Measurements from ENCODE around the gene EMC8. TPM values are rescaled to one million over a fixed set of nuclear protein-coding genes. Genes with fewer than 3 reads are reported as not detected.

Gene EMC8
- total RNA-seq, 1 donor from 2014 or later: 8.9 TPM

- no peak overlapping the region for H3K4me3 ChIP-seq (ENCODE audit: low read length in 3 of 3)
- H3K4me1 ChIP-seq (ENCODE audit: control insufficient read depth in 3 of 3, insufficient read depth in 3 of 3, low read length in 3 of 3): peaks cover 9 to 11% (median 11%) of the 10 kb centered on the region in 3 donors
- H3K27ac ChIP-seq (ENCODE audit: low read depth, low read length): no peak overlapping the region
- no peaks in the 10 kb centered on the region for H3K9me3 ChIP-seq (ENCODE audit: control insufficient read depth in 3 of 3, low read length in 3 of 3)
- peaks cover 15 to 28% (median 18%) of the 10 kb centered on the region in 3 donors for H3K27me3 ChIP-seq (ENCODE audit: control insufficient read depth in 3 of 3, insufficient read depth in 3 of 3, low read length in 3 of 3)
- H3K9ac ChIP-seq (ENCODE audit: low read depth in 1 of 3, low read length in 3 of 3): no peak overlapping the region
- H3K36me3 ChIP-seq (ENCODE audit: control insufficient read depth in 3 of 3, insufficient read depth in 3 of 3, low read length in 3 of 3): no peaks in the 10 kb centered on the region
Observed at GRCh38 chr16:85752511-85753420, 46.6 kb downstream of the EMC8 start.

- peaks cover 9 to 11% (median 11%) of the 10 kb centered on the region in 3 donors for H3K4me1 ChIP-seq (ENCODE audit: control insufficient read depth in 3 of 3, insufficient read depth in 3 of 3, low read length in 3 of 3)
- H3K27me3 ChIP-seq (ENCODE audit: control insufficient read depth in 3 of 3, insufficient read depth in 3 of 3, low read length in 3 of 3): peaks cover 15 to 28% (median 21%) of the 10 kb centered on the region in 3 donors
- no peak overlapping the region for H3K4me3 ChIP-seq (ENCODE audit: low read length in 3 of 3)
Observed at GRCh38 chr16:85751698-85752501, 47.4 kb downstream of the EMC8 start.

GRCh38 chr16:85750827-85751697, 48.3 kb downstream of the EMC8 start, which contains the start of gene C16orf74:
Gene C16orf74 (minus strand): TSS chr16:85751096. CDS start chr16:85735217, 15,879 bp downstream.
- peak within 1 kb of the TSS; percentile 41 to 54 (median 49) for H3K4me3 ChIP-seq (ENCODE audit: low read length in 3 of 3)
- H3K4me1 ChIP-seq (ENCODE audit: control insufficient read depth in 3 of 3, insufficient read depth in 3 of 3, low read length in 3 of 3): peaks cover 9 to 11% (median 11%) of the 10 kb centered on the region in 3 donors
- H3K36me3 ChIP-seq (ENCODE audit: control insufficient read depth in 3 of 3, insufficient read depth in 3 of 3, low read length in 3 of 3): no peaks in the 10 kb centered on the region
- no peaks in the 10 kb centered on the region for H3K9me3 ChIP-seq (ENCODE audit: control insufficient read depth in 3 of 3, low read length in 3 of 3)
- H3K9ac ChIP-seq (ENCODE audit: low read depth in 1 of 3, low read length in 3 of 3): peak within 1 kb of the TSS in 1 of 3 donors; percentile 50
- peaks cover 15 to 27% (median 21%) of the 10 kb centered on the region in 3 donors for H3K27me3 ChIP-seq (ENCODE audit: control insufficient read depth in 3 of 3, insufficient read depth in 3 of 3, low read length in 3 of 3)
- H3K27ac ChIP-seq (ENCODE audit: low read depth, low read length): no peak within 1 kb of the TSS

More at GRCh38 chr16:85751698-85752501, 47.4 kb downstream of the EMC8 start:
- Histone ChIP-seq H3K36me3 (ENCODE audit: control insufficient read depth in 3 of 3, insufficient read depth in 3 of 3, low read length in 3 of 3) (no peaks in the 10 kb centered on the region), H3K9ac (ENCODE audit: low read depth in 1 of 3, low read length in 3 of 3) (no peak overlapping the region), H3K9me3 (ENCODE audit: control insufficient read depth in 3 of 3, low read length in 3 of 3) (no peaks in the 10 kb centered on the region), H3K27ac (ENCODE audit: low read depth, low read length) (no peak overlapping the region)

DNA sequence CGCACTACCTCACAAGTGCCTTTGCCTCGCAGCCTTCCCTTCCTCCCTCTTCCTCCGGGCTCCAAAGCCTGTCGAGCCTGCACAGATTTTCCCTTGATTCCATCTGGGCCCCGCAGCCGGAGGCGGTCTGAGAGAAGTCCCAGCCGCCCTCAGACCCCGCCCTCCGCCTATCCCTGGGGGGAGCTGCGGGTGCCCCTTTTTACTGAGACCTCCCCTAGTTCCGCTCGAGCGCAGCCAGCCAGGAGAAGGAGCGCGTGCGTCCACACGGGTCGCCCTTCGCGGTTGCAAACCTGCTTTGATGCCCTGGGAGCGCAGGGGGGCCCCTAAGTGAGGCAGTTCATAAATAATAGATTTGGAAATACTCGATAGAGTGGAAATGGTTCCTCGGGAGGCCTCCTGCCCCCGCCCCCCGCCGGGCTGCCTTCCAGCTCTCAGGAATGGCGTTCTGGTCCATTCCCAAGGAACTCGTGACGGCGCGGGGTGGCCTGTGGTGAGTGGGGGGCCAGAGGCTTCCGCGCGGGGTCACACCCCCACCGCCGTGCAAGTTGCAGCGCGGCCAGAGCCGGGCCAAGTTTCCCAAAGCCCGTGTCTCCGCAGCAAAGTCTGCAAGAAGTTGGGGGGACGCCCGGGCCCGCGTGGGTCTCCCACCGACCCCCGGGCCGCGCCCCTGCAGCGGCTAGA, 49.1 kb downstream of the EMC8 start:
- peak overlapping the region in 1 of 3 donors; percentile 50 for H3K9ac ChIP-seq (ENCODE audit: low read depth in 1 of 3, low read length in 3 of 3)
- no peaks in the 10 kb centered on the region for H3K36me3 ChIP-seq (ENCODE audit: control insufficient read depth in 3 of 3, insufficient read depth in 3 of 3, low read length in 3 of 3)
- H3K27me3 ChIP-seq (ENCODE audit: control insufficient read depth in 3 of 3, insufficient read depth in 3 of 3, low read length in 3 of 3): peaks cover 15 to 31% (median 21%) of the 10 kb centered on the region in 3 donors
- H3K9me3 ChIP-seq (ENCODE audit: control insufficient read depth in 3 of 3, low read length in 3 of 3): no peaks in the 10 kb centered on the region
- peaks cover 9 to 11% (median 11%) of the 10 kb centered on the region in 3 donors for H3K4me1 ChIP-seq (ENCODE audit: control insufficient read depth in 3 of 3, insufficient read depth in 3 of 3, low read length in 3 of 3)
- H3K27ac ChIP-seq (ENCODE audit: low read depth, low read length): no peak overlapping the region
- H3K4me3 ChIP-seq (ENCODE audit: low read length in 3 of 3): peak overlapping the region; percentile 41 to 54 (median 49)

DNA sequence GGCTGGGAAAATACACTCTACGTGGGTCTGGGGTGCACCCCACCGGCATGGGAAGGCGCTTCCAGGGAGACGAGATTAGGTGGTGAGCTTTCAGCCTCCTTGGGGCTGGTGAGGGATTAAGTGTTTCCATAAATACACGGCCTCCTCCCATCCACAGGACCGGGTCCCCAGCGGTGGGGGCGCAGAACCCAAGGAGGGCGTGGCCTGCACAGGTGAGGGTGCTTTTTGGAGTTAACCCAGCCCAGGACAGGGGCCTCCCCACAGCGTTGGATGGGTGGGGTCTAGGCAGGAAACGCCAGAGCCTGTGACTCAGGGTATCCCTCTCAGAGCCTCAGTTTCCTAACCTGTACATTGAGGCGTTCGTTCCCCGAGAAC, 49.6 kb downstream of the EMC8 start:
- no peak overlapping the region for H3K9ac ChIP-seq (ENCODE audit: low read depth in 1 of 3, low read length in 3 of 3)
- no peak overlapping the region for H3K27ac ChIP-seq (ENCODE audit: low read depth, low read length)
- peak overlapping the region; percentile 41 to 54 (median 49) for H3K4me3 ChIP-seq (ENCODE audit: low read length in 3 of 3)
- no peaks in the 10 kb centered on the region for H3K36me3 ChIP-seq (ENCODE audit: control insufficient read depth in 3 of 3, insufficient read depth in 3 of 3, low read length in 3 of 3)
- H3K9me3 ChIP-seq (ENCODE audit: control insufficient read depth in 3 of 3, low read length in 3 of 3): no peaks in the 10 kb centered on the region
- peaks cover 15 to 34% (median 21%) of the 10 kb centered on the region in 3 donors for H3K27me3 ChIP-seq (ENCODE audit: control insufficient read depth in 3 of 3, insufficient read depth in 3 of 3, low read length in 3 of 3)
- H3K4me1 ChIP-seq (ENCODE audit: control insufficient read depth in 3 of 3, insufficient read depth in 3 of 3, low read length in 3 of 3): peaks cover 9 to 11% (median 11%) of the 10 kb centered on the region in 3 donors

DNA sequence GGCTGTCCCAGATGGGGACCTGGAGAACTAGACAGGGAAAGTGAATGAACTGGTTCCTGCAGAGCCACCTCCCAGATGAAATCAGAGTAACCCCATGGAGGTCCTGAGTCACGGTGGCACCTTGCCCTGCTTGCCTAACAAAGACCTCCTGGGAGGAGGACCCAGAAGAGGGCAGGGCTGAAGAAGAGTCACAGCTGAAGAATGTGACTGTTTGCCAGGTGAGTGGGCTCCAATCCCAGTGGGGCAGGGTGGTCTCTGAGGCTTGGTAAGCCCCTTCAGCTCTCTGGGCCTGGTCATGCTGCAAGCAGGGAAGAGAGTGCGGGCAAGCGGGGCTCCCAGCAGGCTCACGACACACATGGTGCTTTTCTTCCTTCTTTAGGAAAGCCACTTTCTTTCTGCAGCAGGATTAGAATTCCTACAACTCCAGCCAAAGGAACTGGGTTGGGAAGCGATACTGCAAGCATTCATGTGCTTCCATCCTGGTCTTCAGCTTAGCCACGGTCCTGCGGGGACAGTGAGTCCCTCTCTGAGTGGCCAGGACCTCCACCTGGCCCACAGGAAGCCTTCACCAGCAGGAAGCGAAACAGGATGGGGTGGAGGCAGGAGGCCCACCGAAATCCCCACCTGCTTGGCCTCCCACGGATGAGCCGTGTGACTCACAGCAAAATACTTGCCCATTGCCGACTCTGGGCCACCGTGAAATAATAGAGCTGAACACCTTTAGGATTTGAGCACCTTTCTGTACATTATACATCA, 52.7 kb downstream of the EMC8 start:
- Histone ChIP-seq H3K4me3 (ENCODE audit: low read length in 3 of 3) (no peak overlapping the region), H3K4me1 (ENCODE audit: control insufficient read depth in 3 of 3, insufficient read depth in 3 of 3, low read length in 3 of 3) (peaks cover 9 to 11% (median 11%) of the 10 kb centered on the region in 3 donors), H3K27ac (ENCODE audit: low read depth, low read length) (no peak overlapping the region), H3K36me3 (ENCODE audit: control insufficient read depth in 3 of 3, insufficient read depth in 3 of 3, low read length in 3 of 3) (no peaks in the 10 kb centered on the region), H3K9ac (ENCODE audit: low read depth in 1 of 3, low read length in 3 of 3) (no peak overlapping the region), H3K27me3 (ENCODE audit: control insufficient read depth in 3 of 3, insufficient read depth in 3 of 3, low read length in 3 of 3) (peaks cover 7 to 26% (median 19%) of the 10 kb centered on the region in 3 donors), H3K9me3 (ENCODE audit: control insufficient read depth in 3 of 3, low read length in 3 of 3) (no peaks in the 10 kb centered on the region)

- no peaks in the 10 kb centered on the region for H3K36me3 ChIP-seq (ENCODE audit: control insufficient read depth in 3 of 3, insufficient read depth in 3 of 3, low read length in 3 of 3)
Observed at GRCh38 chr16:85738923-85739715, 60.2 kb downstream of the EMC8 start.

GRCh38 chr16:85736921-85737320, 62.4 kb downstream of the EMC8 start:
- no peaks in the 10 kb centered on the region for H3K27me3 ChIP-seq (ENCODE audit: control insufficient read depth in 3 of 3, insufficient read depth in 3 of 3, low read length in 3 of 3)
- no peaks in the 10 kb centered on the region for H3K4me1 ChIP-seq (ENCODE audit: control insufficient read depth in 3 of 3, insufficient read depth in 3 of 3, low read length in 3 of 3)
- no peaks in the 10 kb centered on the region for H3K9me3 ChIP-seq (ENCODE audit: control insufficient read depth in 3 of 3, low read length in 3 of 3)
- H3K9ac ChIP-seq (ENCODE audit: low read depth in 1 of 3, low read length in 3 of 3): no peak overlapping the region
- H3K27ac ChIP-seq (ENCODE audit: low read depth, low read length): no peak overlapping the region
- no peaks in the 10 kb centered on the region for H3K36me3 ChIP-seq (ENCODE audit: control insufficient read depth in 3 of 3, insufficient read depth in 3 of 3, low read length in 3 of 3)
- H3K4me3 ChIP-seq (ENCODE audit: low read length in 3 of 3): no peak overlapping the region

More at GRCh38 chr16:85738923-85739715, 60.2 kb downstream of the EMC8 start:
- Histone ChIP-seq H3K9ac (ENCODE audit: low read depth in 1 of 3, low read length in 3 of 3) (no peak overlapping the region), H3K4me3 (ENCODE audit: low read length in 3 of 3) (no peak overlapping the region), H3K9me3 (ENCODE audit: control insufficient read depth in 3 of 3, low read length in 3 of 3) (no peaks in the 10 kb centered on the region), H3K27ac (ENCODE audit: low read depth, low read length) (no peak overlapping the region), H3K4me1 (ENCODE audit: control insufficient read depth in 3 of 3, insufficient read depth in 3 of 3, low read length in 3 of 3) (no peaks in the 10 kb centered on the region), H3K27me3 (ENCODE audit: control insufficient read depth in 3 of 3, insufficient read depth in 3 of 3, low read length in 3 of 3) (no peaks in the 10 kb centered on the region)
